NCI-H2227 (cell line): ENCODE measurements around the gene TMEM9.
"Not testable (repeated sequence)": the region's sequence is repeated elsewhere in the genome, so short reads cannot be mapped to it uniquely, and the experiment has no call there.

ENCODE experiments used
- DNase-seq: peaks from one replicate; lab custom pipeline; 2025; ENCODE audit not compliant: unreplicated experiment; lab: John Stamatoyannopoulos, UW

The TMEM9 gene

GRCh38 chr1:201175820-201176500 lies 21.7 kb upstream of the TMEM9 start:
- DNase-seq = no peak

GRCh38 chr1:201173736-201174135 lies 19.5 kb upstream of the TMEM9 start:
- DNase-seq = no peak

GRCh38 chr1:201172999-201173610 lies 18.8 kb upstream of the TMEM9 start:
- no peak for DNase-seq

GRCh38 chr1:201172326-201172725 lies 18.1 kb upstream of the TMEM9 start:
- DNase-seq = no peak

- peak; percentile 81 for DNase-seq
Measured at GRCh38 chr1:201171063-201172036, 17.1 kb upstream of the TMEM9 start.

- peak; percentile 87 for DNase-seq
Measured at GRCh38 chr1:201170533-201171062, 16.3 kb upstream of the TMEM9 start.

GRCh38 chr1:201169971-201170532 lies 15.8 kb upstream of the TMEM9 start:
- no peak for DNase-seq

GRCh38 chr1:201169203-201169602 lies 14.9 kb upstream of the TMEM9 start:
- DNase-seq = no peak

GRCh38 chr1:201167041-201167991 lies 13.0 kb upstream of the TMEM9 start:
- DNase-seq = no peak

- no peak for DNase-seq
Measured at GRCh38 chr1:201164645-201165044, 10.4 kb upstream of the TMEM9 start.

- DNase-seq = no peak
Measured at GRCh38 chr1:201163707-201164106, 9.4 kb upstream of the TMEM9 start.

- DNase-seq = not testable (repeated sequence)
Measured at GRCh38 chr1:201163036-201163435, 8.8 kb upstream of the TMEM9 start.

- no peak for DNase-seq
Measured at GRCh38 chr1:201157949-201158348, 3.7 kb upstream of the TMEM9 start.

GRCh38 chr1:201156819-201157218 lies 2.5 kb upstream of the TMEM9 start:
- DNase-seq = no peak

GRCh38 chr1:201156346-201156745 lies 2.1 kb upstream of the TMEM9 start:
- DNase-seq = no peak

GRCh38 chr1:201155354-201155753 lies 1.1 kb upstream of the TMEM9 start:
- no peak for DNase-seq

GRCh38 chr1:201153474-201154388 lies 543 bp downstream of the TMEM9 start:
- DNase-seq = peak; percentile 79

- peak; percentile 67 for DNase-seq
Measured at GRCh38 chr1:201149400-201149799, 4.9 kb downstream of the TMEM9 start.
